NCI-H524 treated with DMSO at 0.1 percent for 48 hours (cell line): Measurements from ENCODE around the gene TOMM40.

Source experiments
- DNase-seq: peaks from one replicate; lab custom pipeline; 2025; lab: John Stamatoyannopoulos, UW

The TOMM40 gene

DNA sequence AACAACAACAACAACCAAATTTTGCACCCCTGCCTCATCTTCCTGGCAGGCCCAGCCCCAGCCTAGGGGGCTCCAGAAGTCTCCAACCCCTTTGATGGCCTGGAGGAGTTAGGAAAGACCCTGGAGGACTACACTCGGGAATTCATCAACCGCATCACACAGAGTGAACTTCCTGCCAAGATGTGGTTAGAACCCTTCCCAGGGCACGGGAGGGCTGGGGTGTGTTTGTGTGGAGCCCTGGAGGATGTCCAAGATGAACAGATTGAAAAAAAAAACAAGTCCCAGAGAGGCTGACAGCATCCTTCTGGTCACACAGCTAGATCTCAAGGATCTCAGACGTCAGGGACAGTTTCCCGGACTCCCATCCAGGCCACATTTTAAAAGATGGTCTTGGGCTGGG is 36.7 kb downstream of the TOMM40 start:
- DNase-seq, result no peak

DNA sequence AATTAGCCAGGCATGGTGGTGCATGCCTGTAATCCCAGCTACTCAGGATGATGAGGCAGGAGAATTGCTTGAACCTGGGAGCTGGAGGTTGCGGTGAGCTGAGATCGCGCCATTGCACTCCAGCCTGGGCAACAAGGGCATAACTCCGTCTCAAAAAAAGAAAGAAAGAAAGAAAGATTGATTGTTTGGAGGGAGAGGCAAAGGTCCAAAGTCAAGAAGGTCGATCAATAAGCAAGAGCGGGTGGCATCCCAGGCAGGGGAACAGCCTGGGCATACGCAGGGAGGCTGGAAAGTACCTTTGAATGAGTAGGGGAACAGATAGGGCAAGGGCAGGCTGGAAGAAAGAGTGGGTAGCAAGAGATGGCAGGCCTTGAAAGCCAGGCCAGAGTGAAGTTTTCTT is 39.0 kb downstream of the TOMM40 start:
- DNase-seq, result no peak

DNA sequence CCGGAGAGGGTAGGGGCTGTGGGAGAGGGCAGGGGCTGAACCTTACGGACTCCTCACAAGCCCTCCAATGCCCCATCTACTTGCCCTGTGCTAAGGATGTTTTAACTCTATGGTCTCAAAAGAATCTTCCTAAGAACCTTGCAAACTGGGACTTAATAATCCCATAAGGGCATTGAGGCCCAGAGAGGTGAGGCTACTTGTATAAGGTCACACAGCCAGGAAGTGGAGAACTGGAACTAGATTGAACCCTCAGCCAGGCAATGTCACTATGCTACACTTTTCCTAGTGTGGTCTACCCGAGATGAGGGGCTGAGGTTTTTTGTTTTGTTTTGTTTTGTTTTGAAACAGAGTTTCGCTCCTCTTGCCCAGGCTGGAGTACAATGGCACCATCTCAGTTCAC is 40.5 kb downstream of the TOMM40 start:
- DNase-seq, result no peak

DNA sequence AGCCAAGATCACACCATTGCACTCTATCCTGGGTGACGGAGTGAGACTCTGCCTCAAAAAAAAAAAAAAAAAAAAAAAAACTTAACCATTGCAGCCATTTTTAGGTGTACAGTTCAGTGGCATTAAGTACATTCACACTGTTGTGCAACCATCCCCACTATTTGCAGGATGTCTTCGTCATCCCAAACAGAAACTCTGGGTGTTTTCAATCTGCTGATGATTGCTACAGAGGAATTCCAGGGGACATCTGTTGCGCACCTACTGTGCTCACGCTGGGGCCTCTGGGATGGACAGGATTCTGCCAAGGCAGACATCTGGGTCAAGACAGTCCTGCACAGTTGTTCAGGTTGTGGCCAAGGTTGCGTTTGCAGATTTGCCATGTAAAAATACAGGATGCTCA is 48.6 kb downstream of the TOMM40 start:
- no peak for DNase-seq

DNA sequence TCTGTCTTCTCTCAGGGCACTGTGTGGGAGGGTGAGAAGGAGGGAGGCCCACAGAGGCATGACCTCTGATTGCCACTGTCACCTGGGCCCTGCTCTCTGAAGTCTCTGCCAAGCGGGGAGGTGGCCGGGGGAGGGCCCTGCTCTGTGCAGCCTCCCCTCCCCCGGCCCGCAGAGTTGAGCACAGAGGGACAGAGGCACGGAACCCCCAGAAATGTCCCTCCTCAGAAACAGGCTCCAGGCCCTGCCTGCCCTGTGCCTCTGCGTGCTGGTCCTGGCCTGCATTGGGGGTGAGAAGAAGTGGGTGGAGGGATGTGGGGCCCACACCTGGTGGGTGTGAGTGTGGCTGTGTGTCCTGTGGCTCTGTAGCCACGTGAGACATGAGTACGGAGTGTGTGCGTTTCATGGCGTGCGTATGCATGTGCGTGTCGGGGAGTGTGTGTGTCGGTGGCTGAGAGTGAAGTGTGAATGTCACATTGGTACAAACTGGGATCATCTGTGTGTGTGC is 51.1 kb downstream of the TOMM40 start, which contains the start of gene APOC4:
APOC4 (plus strand) TSS at position 171 of the 505 bp plus-strand sequence; CDS start at position 212, 41 bp downstream.
- no peak for DNase-seq

DNA sequence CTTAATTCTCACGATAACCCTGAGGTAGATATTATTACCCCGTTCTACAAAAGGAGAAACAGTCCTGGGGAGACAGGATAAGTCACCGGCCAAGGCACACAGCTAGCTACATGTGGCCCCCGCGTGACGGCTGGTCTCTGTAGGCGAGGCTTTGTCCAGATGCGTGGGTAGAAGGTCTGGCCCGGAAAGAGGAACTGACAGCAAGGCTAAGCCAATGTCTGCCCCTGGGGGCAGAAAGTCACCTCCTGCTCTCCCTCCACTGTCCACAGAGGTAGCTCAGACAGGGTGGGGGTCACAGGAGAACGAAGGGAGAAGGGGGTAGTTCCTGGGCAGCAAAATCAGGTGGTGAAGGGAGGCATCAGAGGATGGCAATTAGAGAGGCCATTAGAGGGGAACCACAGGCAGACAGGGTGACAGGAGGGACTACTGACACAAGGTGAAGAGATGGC is 52.8 kb downstream of the TOMM40 start:
- no peak for DNase-seq

DNA sequence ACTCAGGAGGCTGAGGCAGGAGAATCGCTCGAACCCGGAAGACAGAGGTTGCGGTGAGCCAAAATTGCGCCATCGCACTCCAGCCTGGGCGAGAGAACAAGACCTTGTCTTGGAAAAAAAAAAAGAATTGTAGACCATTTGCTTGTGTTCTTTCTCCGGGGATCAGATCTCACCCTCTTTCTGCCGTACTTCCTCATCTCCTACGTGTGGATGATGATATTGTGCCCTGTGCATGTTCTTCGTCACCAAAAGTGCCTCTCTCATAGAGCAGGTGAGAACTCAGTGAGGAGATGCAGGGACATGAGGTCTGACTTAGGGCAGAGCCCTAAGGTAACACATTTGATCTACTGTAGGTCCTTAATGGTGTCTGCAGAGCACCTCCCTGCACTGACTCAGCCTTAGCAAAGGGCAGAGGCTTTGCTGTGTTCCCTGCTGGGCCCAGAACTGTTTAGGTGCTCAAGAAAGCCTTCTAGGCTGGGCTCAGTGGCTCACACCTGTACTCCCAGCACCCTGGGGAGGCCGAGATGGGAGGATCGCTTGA is 56.1 kb downstream of the TOMM40 start:
- no peak for DNase-seq

DNA sequence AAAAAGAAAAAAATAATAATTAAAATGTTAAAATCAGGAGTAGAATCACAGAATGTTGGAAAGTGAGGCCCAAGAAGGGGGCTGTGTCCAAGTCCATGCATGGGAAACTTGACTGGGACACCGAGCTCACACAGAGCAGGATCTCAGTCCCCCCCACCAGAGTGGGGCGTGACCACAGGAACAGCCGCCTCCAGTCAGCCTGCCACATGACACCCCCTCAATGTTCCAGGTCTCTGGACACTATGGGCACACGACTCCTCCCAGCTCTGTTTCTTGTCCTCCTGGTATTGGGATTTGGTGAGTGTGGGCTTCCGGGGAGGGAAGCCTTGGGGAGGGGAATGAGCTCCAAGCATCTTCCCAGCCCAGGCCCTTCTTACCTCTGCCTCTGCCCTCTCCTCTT is 57.2 kb downstream of the TOMM40 start:
- no peak for DNase-seq

DNA sequence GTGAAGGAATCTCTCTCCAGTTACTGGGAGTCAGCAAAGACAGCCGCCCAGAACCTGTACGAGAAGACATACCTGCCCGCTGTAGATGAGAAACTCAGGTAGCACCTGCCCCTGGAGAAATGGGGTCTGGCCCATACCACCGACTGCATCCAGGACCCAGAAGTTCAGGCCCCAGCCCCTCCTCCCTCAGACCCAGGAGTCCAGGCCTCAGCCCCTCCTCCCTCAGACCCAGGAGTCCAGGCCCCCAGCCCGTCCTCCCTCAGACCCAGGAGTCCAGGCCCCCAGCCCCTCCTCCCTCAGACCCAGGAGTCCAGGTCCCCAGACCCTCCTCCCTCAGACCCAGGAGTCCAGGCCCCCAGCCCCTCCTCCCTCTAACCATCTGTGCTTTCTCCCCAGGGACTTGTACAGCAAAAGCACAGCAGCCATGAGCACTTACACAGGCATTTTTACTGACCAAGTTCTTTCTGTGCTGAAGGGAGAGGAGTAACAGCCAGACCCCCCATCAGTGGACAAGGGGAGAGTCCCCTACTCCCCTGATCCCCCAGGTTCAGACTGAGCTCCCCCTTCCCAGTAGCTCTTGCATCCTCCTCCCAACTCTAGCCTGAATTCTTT is 57.8 kb downstream of the TOMM40 start:
- no peak for DNase-seq

DNA sequence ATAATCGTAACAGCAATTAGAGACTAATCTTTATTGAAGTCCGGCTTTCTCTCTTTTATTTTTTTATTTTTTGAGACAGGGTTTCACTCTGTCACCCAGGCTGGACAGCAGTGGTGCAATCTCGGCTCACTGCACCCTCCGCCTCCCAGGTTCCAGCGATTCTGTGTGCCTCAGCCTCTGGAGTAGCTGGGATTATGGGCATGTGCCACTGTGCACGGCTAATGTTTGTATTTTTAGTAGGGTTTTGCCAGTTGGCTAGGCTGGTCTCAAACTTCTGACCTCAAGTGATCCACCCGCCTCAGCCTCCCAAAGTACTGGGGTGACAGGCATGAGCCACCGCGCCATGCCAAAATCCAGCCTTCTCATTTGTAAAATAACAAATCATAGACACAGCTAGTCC is 58.5 kb downstream of the TOMM40 start:
- DNase-seq, result no peak

DNA sequence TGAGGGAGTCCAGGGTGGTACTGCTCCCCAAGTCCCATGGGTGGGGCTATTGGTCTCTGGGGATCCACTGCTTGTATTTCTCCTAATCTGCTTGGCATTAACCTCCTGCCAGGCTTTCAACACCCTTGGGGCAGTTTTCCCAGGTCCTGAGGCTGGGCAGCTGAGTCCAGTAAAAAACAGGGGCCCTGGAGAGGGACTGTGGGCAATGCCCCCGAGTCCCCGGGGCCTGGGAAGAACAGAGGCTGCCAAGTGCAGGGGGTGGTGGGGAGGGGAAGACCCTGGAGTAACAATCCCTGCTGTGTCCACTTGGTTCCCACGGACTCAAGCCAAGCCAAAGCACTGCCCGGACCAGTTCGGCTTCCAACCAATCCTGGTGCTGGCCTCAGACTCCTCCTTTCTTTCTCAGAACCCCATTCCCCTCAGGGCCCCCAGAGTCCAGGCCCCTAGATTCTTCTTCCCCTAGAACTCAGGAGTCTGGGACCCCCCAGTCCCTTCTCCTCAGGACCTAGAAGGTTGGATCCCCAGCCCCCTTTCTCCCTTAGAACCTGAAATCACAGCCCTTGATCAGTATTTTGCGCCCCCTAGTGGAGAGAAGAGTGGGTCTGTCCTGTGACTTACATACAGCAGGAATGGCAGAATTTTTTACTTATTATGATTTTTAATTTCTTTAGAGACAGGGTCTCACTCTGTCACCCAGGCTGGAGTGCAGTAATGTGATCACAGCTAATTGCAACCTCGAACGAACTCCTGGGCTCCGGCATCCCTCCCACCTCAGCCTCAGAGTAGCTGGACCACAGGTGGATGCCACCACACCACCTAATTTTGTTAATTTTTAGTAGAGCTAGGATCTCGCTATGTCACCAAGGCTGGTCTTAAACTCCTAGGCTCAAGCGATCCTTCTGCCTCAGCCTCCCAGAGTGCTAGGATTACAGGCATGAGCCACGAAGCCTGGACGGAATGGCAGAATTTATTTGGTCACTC is 60.4 kb downstream of the TOMM40 start:
- DNase-seq, result peak; percentile 0
